T-helper 1 cell (primary cell): ENCODE measurements around the gene CRTAP.
A peak's percentile ranks its signal among the peaks of the same experiment; 100 is the strongest.
"Not testable (repeated sequence)": the region's sequence is repeated elsewhere in the genome, so short reads cannot be mapped to it uniquely, and the experiment has no call there.

Experiments
- DNase-seq, 5 donors: peaks; one replicate each; pipeline ENCODE4 v3.0.0-alpha.2; 2012 to 2020
- total RNA-seq, 4 donors: gene quantifications; one replicate each; lab custom pipeline; 2026; lab: John Stamatoyannopoulos, UW

Gene CRTAP
- 47.2 to 65.3 (median 54.8) reads per million in 4 donors for total RNA-seq

DNA sequence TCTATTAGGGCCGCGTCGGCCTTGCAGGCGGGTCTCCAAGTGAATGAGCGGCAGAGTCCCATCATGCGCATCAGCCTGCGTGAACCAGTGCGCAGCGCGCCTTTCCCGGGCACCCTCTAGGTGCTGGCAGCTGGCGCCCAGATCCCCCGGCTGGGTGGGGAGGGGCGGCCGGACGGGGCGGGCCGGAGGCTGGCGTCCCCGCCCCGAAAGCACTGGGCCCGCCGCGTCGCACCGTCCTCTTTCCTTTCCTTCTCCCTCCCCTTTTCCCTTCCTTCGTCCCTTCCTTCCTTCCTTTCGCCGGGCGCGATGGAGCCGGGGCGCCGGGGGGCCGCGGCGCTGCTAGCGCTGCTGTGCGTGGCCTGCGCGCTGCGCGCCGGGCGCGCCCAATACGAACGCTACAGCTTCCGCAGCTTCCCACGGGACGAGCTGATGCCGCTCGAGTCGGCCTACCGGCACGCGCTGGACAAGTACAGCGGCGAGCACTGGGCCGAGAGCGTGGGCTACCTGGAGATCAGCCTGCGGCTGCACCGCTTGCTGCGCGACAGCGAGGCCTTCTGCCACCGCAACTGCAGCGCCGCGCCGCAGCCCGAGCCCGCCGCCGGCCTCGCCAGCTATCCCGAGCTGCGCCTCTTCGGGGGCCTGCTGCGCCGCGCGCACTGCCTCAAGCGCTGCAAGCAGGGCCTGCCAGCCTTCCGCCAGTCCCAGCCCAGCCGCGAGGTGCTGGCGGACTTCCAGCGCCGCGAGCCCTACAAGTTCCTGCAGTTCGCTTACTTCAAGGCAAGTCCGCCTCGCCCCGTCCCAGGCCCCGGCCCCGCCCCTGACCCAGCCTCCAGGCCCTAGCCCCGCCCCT lies at the start of gene CRTAP:
CRTAP (plus strand) TSS at position 243 of the 850 bp plus-strand sequence; CDS start at position 307, 64 bp downstream.
- DNase-seq, result peak; percentile 69 to 89 (median 79)

GRCh38 chr3:33064929-33065328 lies 48.9 kb upstream of the CRTAP start:
- peak in 3 of 5 donors; percentile 27 to 52 (median 30) for DNase-seq

DNA sequence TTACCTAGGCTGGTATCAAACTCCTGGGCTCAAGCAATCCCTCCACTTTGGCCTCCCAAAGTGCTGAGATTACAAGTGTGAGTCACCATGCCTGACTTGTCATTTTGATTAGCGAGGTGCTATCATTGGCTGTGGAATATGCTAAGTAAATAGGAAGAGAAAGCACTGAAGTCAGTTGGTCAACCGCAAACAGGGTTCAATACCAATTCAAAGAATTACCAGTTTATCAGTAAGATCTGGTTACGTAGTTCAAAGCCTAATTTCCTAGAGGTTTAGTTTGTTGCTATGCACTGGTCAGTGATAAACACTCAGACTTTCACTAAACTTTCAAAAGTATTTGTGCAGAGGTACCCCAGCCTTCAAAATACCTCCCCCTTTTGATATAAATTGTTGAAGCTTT lies 46.3 kb upstream of the CRTAP start:
- peak in 1 of 5 donors; percentile 78 for DNase-seq

DNA sequence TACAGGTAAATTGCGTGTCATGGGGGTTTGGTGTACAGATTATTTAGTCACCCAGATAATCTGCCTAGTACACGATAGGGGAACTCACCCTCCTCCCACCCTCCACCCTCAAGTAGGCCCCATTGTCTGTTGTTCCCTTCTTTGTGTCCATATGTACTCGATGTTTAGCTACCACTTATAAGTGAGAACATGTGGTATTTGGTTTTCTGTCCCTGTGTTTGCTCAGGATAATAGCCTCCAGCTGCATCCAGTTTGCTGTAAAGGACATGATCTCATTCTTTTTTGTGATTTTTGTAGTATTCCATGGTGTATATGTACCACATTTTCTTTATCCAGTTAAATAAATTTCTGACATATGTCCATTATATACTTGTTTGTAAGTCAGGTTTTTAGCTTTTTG lies 44.0 kb upstream of the CRTAP start:
- not testable (repeated sequence) for DNase-seq

DNA sequence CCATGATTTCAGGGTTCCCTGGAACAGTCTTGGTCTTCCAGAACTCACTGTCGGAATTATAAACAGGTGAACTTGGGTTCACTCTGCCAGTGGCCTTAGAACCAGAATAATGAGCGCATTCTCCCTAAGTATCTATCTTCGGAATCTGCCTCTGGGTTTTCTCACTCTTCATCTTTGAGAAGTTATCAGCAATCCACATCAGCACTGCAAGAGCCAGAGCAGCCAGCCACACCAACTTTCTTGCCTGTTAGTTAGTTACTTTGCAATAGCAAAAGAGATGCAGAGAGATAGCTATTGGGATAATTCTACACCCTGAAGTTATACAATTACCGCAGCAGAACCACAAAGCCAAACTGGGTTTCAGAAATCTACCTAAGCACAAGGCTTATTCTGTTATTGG lies 42.6 kb upstream of the CRTAP start:
- DNase-seq, result no peak

- DNase-seq, result no peak
These were observed 41.9 kb upstream of the CRTAP start for GRCh38 chr3:33071946-33072345.

DNA sequence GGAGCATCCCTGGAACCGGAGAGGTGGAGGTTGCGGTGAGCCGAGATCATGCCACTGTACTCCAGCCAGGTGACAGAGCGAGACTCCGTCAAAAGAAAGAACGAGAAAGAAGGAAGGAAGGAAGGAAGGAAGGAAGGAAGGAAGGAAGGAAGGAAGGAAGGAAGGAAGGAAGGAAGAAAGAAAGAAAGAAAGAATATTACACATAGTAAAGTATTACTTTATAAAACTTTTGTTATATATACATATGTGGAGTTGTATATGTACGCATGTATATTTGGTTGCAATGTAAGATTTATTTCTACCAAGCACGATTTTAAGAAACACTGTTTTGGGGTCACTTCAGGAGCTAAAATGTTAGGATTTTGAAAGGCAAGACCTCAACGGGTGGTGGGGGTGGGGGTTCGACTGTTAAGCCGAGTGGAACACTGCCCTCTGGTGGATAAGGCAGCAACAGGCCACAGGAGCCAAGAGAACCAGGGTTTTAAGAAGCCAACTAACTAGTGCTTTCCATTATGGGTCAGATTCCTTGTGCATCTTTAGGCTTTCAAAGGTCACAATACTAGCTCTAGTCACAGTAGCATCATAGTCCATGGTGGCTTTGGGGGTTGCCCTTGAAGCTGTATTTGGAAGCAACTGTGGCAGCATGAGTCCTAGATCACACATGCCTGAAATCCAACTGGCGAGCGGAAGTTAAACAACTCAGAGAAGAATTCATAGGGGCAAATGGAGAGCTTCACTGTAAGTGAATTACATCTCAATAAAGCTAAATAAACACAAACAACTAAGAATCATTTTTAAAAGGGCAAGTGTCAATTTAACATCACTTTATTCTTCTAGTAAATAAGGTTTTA lies 39.4 kb upstream of the CRTAP start:
- DNase-seq, result peak; percentile 30 to 77 (median 51)

DNA sequence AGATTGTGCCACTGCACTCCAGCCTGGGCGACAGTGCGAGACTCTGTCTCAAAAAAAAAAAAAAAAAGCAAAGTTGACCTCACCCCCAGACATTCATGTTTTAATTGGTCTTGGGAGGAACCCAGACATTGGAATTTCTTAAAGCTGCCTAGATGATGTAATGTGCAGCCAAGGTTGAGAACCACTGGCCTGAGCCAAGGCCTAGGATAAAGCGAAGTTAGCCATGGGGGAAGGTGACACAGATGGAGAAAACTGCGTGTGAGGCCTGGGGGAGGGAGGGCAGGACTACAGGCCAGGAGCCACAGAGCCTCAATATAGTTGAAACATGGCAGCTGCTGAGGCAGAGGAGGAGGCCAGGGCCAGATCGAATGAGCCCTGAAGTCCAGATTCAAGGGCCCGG lies 37.8 kb upstream of the CRTAP start:
- no peak for DNase-seq

DNA sequence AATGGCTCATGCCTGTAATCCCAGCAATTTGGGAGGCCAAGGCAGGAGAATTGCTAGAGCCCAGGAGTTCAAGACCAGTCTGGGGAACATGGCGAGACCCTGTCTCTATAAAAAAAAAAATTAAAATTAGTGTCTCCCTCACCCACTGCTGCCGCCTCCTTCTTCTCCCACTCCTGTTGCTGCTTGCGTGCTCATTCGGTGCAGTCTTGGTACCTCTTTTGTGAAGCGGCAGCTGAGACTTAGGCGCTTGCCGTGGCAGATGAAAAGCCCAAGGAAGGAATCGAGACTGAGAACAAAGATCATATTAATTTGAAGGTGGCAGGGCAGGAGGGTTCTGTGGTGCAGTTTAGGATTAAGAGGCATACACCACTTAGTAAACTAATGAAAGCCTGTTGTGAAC lies 36.9 kb upstream of the CRTAP start:
- no peak for DNase-seq

DNA sequence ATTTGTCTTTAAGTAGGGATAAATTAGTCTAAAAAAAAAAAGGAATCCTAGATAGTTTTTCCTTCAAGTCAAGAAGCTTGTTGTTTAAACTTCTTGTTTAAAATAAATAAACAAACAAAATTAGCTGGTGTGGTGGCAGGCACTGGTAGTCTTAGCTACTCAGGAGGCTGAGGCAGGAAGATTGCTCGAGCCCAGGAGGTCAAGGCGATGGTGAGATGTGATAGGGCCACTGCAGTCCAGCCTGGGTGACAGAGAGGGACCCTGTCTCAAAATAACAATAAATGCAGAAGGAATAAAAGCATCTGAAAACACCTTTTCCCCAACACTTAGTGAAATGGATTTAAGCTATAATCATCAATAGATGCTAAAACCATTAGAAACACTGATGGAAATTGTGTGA lies 35.8 kb upstream of the CRTAP start:
- no peak for DNase-seq

- DNase-seq, result not testable (repeated sequence)
These were observed 34.0 kb upstream of the CRTAP start for GRCh38 chr3:33079813-33080212.

GRCh38 chr3:33081812-33082211 lies 32.0 kb upstream of the CRTAP start:
- DNase-seq, result no peak

DNA sequence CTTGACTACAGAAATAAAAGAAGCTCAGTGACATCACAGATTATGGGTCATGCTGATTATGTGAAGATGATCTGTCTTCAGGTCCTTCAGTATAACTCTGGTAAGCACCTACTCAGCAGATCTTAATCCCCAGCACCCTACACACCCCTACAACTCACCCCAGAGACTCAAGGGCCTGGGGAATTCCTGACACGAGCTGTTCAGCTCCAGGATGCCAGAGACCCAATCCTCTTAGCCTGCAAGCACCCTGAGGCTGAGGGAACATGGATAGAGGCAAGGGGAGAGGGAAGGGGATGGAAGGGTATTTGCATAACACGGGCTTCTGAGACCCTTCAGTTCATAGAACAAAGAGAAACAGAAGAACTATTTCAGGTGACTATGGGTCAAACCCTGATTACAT lies 29.9 kb upstream of the CRTAP start:
- DNase-seq, result no peak

- DNase-seq, result no peak
These were observed 25.1 kb upstream of the CRTAP start for GRCh38 chr3:33088691-33089090.

DNA sequence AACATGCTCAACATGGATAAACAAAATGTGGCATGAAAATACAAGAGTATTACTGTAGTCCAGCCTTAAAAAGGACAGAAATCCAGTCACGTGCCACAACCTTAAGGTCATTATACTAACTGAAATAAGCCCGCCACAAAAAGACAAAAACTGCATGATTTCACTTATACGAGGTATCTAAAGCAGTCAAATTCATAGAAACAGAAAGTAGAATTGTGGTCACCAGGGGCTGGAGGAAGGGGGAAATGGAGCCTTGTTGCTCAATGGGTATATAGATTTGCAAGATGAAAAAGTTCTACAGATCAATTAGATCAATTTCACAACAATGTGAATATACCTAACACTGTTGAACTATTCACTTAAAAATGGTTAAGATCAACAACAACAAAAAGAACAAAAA lies 24.3 kb upstream of the CRTAP start:
- DNase-seq, result peak in 1 of 5 donors; percentile 53

GRCh38 chr3:33091746-33092145 lies 22.1 kb upstream of the CRTAP start:
- no peak for DNase-seq

- no peak for DNase-seq
These were observed 21.1 kb upstream of the CRTAP start for GRCh38 chr3:33092496-33093254.

DNA sequence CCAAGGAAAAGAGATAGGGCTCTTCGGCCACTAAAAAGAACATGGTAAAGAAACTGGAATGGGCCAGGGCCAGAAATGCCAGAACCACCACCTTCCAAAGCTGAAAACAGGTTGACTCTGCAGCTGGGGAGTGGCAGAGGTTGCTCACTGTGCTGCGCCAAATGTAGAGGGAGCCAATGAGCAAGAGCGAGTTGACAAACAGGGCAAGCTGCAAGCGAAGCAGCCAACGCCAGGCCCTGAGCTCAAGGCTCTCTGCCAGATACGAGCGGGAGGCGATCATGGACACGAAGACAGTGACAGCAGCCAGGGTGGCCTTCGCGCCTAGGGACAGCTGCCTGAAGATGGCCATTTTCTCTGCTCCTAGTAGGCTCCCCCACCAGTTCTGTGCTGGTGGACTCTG lies 20.0 kb upstream of the CRTAP start:
- no peak for DNase-seq

GRCh38 chr3:33095436-33095835 lies 18.4 kb upstream of the CRTAP start:
- no peak for DNase-seq

GRCh38 chr3:33096093-33096868 lies 17.5 kb upstream of the CRTAP start:
- DNase-seq, result peak in 4 of 5 donors; percentile 13 to 56 (median 36)

- no peak for DNase-seq
These were observed 14.6 kb upstream of the CRTAP start for GRCh38 chr3:33099109-33099645.

GRCh38 chr3:33099701-33100100 lies 14.1 kb upstream of the CRTAP start:
- DNase-seq, result no peak
